ENCODE measurements around the gene RYR2.

- TF ChIP-seq EZH2 (IDR thresholded peaks at IDR 0.05; ENCODE audit: insufficient read depth, poor library complexity, severe bottlenecking) (no peak), EZH2phosphoT487 (IDR thresholded peaks at IDR 0.05; ENCODE audit: insufficient read depth, low read depth) (no peak)
These were observed 796.3 kb downstream of the RYR2 start for GRCh38 chr1:237838320-237838719.
